Subcutaneous preadipocyte (primary cell): ENCODE data around the gene OSMR. TPM values are rescaled to one million over a fixed set of nuclear protein-coding genes. Genes with fewer than 3 reads are reported as not detected.

Source experiments
- total RNA-seq: library from RNA; depleted of rRNA; stranded (reverse); fragments of >200 nt; gene quantifications from 2 replicates; pipeline ENCODE4 v1.2.3, GENCODE V29; 2012

OSMR gene
- 108 and 122 TPM in 2 replicates for total RNA-seq

DNA sequence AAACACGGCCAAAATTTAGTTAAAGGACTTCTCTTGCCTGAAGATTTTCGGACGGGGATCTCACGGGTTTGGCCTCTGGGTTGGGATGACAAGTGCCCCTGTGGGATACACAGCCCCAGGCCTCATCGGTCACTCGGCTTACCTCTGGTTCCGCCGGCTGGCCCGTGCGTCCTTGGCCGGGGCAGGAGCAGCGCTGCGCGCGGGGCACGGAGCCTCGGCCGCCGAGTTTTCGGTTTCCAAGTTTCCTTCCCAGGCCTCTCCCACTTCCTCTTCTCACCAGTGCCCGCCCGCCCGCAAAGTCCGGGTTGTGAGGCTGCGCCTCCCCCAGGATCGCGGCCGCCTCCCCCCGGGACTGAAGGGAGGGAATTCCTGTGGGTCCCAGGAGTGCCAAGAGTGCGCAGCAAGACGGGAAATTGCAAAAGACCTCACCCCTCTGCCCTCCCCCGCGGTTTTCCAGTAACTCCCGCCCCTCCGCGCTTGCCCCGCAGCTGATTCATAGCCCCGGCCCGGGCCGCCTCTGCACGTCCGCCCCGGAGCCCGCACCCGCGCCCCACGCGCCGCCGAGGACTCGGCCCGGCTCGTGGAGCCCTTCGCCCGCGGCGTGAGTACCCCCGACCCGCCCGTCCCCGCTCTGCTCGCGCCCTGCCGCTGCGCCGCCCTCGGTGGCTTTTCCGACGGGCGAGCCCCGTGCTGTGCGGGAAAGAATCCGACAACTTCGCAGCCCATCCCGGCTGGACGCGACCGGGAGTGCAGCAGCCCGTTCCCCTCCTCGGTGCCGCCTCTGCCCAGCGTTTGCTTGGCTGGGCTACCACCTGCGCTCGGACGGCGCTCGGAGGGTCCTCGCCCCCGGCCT is at the start of gene OSMR:
Gene OSMR (plus strand): TSS at position 487 of the 853 bp plus-strand sequence. CDS start 23,033 bp downstream, outside the sequence.

Other genes starting within 250 kb of the OSMR start
- gene RICTOR, start 228.4 kb downstream of the OSMR start, total RNA-seq: 30.1 and 37.7 TPM in 2 replicates